GM18526 (cell line): ENCODE results near the gene ATF5.
"Not testable (repeated sequence)": the region's sequence is repeated elsewhere in the genome, so short reads cannot be mapped to it uniquely, and the experiment has no call there.

ENCODE experiments used
- POLR2A ChIP-seq: IDR thresholded peaks from 3 replicates; pipeline ENCODE4 v1.6.1; 2011; ENCODE audit not compliant: insufficient read length; ENCODE audit errors: extremely low read depth

Gene ATF5

DNA sequence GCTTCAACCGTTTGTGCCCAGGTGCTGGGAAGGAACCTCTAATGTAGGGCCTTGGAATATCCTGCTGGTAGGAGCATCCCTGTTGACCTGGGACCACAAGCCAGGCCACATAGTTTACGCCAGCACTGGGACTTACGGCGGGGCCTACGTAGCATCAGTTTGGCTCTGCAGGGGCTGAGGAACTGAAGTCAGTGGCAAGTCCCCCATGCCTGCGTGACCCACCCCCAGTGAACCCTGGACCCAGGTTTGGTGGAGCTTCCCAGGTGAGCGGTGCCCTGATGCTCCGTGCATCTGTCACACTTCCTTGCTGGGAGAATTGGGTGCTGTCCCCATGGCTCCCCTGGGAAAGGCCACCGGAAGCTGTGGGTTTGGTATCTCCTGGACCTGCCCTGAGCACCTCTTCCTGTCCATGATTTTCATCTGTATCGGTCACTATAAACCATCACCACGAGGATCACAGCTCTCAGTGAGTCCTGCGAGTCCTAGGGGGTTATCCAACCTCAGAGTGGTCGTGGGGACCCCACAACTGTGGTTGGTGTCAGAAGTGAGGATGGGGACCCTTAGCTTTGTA lies 22.0 kb downstream of the ATF5 start:
- no peak for TF ChIP-seq POLR2A

GRCh38 chr19:49951806-49952478 lies 22.9 kb downstream of the ATF5 start:
- TF ChIP-seq POLR2A: no peak

DNA sequence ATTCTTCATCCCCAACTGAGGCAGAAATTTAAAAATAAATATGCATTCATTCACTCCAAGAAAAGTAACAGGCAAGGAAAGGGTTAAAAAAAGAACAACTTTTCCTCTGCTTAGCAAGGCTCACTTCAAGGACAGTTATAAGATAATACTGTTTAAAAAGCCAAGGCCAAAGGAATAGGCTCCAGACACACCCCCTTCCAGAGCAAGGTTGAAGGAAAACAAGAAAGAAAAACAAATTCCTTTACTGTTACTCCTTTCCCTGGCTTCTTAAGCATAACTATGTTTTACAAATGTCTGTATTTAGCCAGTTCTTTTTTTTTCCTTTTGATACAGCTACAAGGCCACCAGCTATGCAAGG lies 23.5 kb downstream of the ATF5 start:
- no peak for TF ChIP-seq POLR2A

GRCh38 chr19:49952906-49953305 lies 23.9 kb downstream of the ATF5 start:
- no peak for TF ChIP-seq POLR2A

DNA sequence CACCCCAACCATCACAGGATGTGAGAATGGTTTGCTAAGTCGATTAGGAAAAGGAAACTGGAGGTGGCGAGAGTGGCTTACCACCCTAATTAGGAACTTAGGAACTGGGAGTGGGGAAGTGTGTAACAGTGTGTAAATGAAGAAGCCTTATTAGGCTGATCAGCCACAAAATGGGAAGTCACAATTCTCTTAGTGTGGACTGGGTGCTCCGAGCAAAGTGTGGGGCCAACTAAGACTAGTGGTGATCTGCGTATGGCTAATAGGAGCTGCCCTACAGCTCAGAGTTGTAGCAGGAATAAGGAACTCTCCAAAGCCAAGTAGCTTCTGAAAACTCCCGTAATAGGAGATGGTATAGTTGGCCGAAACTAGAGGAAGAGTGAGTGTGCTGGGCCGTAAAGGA lies 24.4 kb downstream of the ATF5 start:
- TF ChIP-seq POLR2A: no peak

DNA sequence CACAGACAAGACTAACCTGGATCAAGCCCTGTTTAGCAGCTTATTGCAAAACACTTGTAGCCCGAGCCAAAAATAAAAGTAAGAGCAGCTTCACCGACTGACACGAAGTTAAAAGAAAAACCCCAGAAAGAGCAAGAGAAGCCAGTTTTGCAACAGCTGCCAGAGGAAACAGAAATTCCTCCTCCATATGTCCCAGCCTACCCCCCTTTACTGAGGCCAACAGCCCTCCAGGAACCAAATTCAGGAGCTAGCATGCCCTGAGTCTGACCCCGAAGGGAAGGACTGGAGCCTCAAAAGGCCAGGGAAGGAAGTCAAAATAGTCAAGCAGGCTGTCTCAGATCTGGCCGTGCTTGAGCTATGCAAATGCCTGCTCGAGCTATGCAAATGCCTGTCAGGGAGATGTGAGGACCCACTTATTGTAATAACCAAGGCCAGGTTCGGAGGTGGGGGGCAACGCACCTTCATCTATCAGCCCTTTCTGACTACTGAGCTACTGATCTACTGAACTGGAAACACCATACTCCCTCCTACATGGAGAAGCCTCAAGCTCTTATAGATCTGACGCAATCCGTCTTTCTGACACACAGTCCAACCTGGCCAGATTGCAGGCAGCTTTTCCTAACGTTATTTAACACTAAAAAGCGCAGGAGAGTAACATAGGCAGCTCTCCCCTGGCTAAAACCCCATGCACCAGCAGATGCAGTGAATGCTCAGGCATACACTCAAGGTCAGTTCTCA lies 25.3 kb downstream of the ATF5 start:
- TF ChIP-seq POLR2A: no peak

DNA sequence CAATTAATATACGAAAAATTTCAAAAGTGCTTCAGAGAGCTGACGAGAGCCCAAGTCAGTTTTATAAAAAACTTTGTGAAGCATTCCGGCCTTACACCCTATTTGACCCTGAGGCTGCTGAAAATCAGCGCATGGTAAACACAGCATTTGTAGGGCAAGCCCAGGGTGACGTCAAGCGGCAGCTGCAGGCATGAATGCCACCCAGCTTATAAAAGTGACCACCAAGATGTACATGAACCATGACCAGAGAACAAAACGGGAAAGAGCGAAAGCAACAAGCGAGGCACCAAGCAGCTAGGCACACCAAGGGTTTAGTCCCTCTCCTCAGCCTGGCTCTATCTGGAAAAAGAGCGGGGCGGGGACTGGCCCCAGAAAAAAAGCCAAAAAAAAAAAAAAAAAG lies 25.9 kb downstream of the ATF5 start:
- TF ChIP-seq POLR2A: no peak

DNA sequence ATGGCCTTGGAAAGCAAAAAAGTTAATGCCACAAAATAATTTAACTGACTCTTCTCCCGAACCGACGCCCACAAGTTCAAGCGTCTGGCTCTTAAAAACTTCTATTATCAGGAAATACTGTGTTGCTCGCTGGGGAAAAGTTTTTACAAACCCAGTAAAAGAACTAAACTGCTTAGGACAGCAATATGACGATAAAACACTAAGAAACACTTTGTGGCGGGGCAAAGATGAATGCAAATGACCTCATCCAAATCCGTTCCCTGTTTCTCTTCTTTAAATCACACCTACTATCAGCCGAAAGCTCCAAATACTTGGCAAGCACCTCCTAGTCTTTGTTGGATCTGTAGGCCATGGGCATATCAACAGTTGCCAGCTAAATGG lies 27.1 kb downstream of the ATF5 start:
- no peak for TF ChIP-seq POLR2A

DNA sequence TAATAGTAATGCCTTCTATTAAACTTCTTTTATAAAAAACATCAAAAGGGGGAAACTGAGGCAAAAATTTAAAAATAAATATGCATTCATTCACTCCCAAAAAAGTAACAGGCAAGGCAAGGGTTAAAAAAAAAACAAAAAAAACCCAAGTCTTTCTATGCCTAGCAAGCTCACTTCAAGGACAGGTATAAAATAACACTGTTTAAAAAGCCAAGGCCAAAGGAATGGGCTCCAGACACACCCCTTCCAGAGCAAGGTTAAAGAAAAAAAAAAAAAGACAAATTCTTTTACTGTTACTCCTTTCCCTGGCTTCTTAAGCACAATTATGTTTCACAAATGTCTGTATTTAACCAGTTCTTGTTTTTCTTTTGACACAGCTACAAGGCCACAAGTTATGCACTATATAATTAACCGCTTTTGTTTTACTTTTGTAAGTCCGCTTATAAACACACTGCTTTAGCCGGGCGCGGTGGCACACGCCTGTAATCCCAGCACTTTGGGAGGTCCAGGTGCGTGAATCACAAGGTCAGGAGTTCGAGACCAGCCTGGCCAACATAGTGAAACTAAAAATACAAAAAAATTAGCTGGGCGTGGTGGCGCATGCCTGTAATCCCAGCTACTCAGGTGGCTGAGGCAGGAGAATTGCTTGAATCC lies 28.4 kb downstream of the ATF5 start:
- TF ChIP-seq POLR2A: no peak

DNA sequence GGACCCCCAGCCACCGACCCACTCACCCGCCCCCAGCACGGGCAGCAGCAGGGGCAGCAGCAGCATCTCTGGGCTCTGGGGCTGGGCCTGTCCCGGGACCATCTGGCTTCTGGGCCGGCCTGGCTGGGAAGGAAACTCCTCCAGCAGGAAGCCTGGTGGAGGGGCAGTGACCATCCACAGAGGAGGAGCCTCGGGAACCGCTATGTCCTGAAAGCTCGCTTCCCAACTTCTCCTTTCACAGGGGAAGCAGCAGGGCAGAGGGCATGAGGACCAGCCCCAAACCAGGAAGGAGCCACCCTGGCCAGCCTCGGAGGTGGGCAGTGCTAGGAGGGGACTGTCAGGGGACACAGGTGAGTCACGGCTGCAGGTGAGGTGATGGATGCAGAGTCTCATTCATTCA lies 32.0 kb downstream of the ATF5 start, which contains the start of gene SIGLEC11:
Gene SIGLEC11 (minus strand): TSS at position 193 of the 400 bp plus-strand sequence. CDS start 91 bp downstream, at position 102.
- not testable (repeated sequence) for TF ChIP-seq POLR2A

DNA sequence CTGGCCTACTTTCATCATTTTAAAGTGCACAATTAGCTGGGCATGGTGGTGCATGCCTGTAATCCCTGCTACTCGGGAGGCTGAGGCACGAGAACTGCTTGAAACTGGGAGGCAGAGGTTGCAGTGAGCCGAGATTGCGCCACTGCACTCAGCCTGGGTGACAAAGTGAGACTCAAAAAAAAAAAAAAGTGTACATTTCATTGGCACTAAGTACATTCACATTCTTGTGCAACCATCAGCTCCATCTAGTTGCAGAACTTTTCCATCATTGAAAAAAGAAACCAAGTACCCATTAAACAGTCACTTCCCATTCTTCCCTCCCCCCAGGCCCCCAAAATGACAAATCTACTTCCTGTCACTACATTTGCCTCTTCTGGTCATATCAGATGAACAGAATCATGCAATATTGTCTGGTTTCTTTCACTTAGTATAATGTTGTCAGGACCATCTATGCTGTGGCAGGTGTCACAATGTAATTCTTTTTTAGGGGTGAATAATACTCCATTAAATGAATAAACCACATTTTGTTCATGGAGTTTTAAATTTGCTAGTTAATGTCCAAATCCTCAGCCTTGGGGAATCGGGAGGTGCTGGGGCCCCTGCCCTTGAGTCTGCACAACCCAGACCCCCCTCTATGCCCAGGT lies 39.4 kb downstream of the ATF5 start:
- TF ChIP-seq POLR2A: no peak

GRCh38 chr19:49971991-49972411 lies 43.0 kb downstream of the ATF5 start:
- no peak for TF ChIP-seq POLR2A

- TF ChIP-seq POLR2A: no peak
Measured at GRCh38 chr19:49972841-49973240, 43.8 kb downstream of the ATF5 start.

DNA sequence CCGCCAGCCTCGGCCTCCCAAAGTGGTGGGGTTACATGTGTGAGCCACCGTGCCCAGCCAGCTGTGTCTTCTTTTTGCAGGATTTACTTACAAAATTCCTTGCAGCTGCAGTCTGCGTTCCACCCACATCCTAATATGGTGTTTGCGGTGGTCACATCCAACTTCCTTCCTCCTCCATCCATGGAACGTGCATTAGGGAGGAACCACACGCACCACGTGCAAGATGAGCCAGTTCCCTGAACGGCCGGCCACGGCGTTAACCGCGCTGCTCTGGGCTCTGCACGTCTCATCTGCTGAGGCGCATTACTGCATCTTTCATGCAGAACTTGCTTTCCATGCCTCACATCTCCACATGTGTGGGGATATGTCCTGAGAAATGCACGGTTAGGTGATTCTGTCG lies 45.0 kb downstream of the ATF5 start:
- no peak for TF ChIP-seq POLR2A

GRCh38 chr19:49975051-49975450 lies 46.0 kb downstream of the ATF5 start:
- TF ChIP-seq POLR2A: no peak
